IPS-NIHi11 (cell line): ENCODE results near the gene HKDC1.
A peak's percentile ranks its signal among the peaks of the same experiment; 100 is the strongest.
"Not testable (repeated sequence)": the region's sequence is repeated elsewhere in the genome, so short reads cannot be mapped to it uniquely, and the experiment has no call there.

ENCODE experiments used
- DNase-seq: peaks from one replicate; pipeline ENCODE4 v3.0.0; 2012; ENCODE audit warnings: mixed read lengths, low spot score

Gene HKDC1

GRCh38 chr10:69243817-69244216, 23.7 kb downstream of the HKDC1 start:
- DNase-seq: no peak

GRCh38 chr10:69246036-69246435, 25.9 kb downstream of the HKDC1 start:
- no peak for DNase-seq

GRCh38 chr10:69246581-69247312, 26.6 kb downstream of the HKDC1 start:
- no peak for DNase-seq

GRCh38 chr10:69247313-69247710, 27.2 kb downstream of the HKDC1 start:
- no peak for DNase-seq

- peak; percentile 48 for DNase-seq
Measured at GRCh38 chr10:69248117-69248730, 28.1 kb downstream of the HKDC1 start.

GRCh38 chr10:69250041-69250440, 29.9 kb downstream of the HKDC1 start:
- DNase-seq: no peak

- not testable (repeated sequence) for DNase-seq
Measured at GRCh38 chr10:69251417-69251816, 31.3 kb downstream of the HKDC1 start.

- DNase-seq: no peak
Measured at GRCh38 chr10:69253171-69253570, 33.0 kb downstream of the HKDC1 start.

GRCh38 chr10:69254877-69255276, 34.7 kb downstream of the HKDC1 start:
- no peak for DNase-seq

- no peak for DNase-seq
Measured at GRCh38 chr10:69259547-69260243, 39.6 kb downstream of the HKDC1 start.

GRCh38 chr10:69261184-69261583, 41.1 kb downstream of the HKDC1 start:
- no peak for DNase-seq

GRCh38 chr10:69262292-69262751, 42.2 kb downstream of the HKDC1 start:
- DNase-seq: no peak

- no peak for DNase-seq
Measured at GRCh38 chr10:69265521-69265920, 45.4 kb downstream of the HKDC1 start.

- no peak for DNase-seq
Measured at GRCh38 chr10:69268761-69269416, 48.8 kb downstream of the HKDC1 start.

GRCh38 chr10:69269761-69270160, 49.6 kb downstream of the HKDC1 start:
- DNase-seq: no peak

GRCh38 chr10:69270990-69271389, 50.9 kb downstream of the HKDC1 start:
- no peak for DNase-seq

GRCh38 chr10:69272624-69273023, 52.5 kb downstream of the HKDC1 start:
- no peak for DNase-seq

- DNase-seq: no peak
Measured at GRCh38 chr10:69275444-69275843, 55.3 kb downstream of the HKDC1 start.

- DNase-seq: no peak
Measured at GRCh38 chr10:69276503-69276902, 56.4 kb downstream of the HKDC1 start.

GRCh38 chr10:69278446-69278963, 58.4 kb downstream of the HKDC1 start, which contains the start of gene HK1:
HK1 (plus strand) TSS chr10:69278496.
- no peak for DNase-seq

GRCh38 chr10:69279110-69279509, 59.0 kb downstream of the HKDC1 start:
- no peak for DNase-seq
